ENCODE measurements around the gene DIAPH2.

The DIAPH2 gene

GRCh38 chrX:97252111-97252510 is 567.5 kb downstream of the DIAPH2 start:
- no peak for ATAC-seq
- TF ChIP-seq ISL1 (CRISPR knock-in tag; IDR thresholded peaks at IDR 0.05): no peak
- no peak for TF ChIP-seq TCF4 (CRISPR knock-in tag; IDR thresholded peaks at IDR 0.05; ENCODE audit: borderline replicate concordance)
- TF ChIP-seq, protein P1, sequence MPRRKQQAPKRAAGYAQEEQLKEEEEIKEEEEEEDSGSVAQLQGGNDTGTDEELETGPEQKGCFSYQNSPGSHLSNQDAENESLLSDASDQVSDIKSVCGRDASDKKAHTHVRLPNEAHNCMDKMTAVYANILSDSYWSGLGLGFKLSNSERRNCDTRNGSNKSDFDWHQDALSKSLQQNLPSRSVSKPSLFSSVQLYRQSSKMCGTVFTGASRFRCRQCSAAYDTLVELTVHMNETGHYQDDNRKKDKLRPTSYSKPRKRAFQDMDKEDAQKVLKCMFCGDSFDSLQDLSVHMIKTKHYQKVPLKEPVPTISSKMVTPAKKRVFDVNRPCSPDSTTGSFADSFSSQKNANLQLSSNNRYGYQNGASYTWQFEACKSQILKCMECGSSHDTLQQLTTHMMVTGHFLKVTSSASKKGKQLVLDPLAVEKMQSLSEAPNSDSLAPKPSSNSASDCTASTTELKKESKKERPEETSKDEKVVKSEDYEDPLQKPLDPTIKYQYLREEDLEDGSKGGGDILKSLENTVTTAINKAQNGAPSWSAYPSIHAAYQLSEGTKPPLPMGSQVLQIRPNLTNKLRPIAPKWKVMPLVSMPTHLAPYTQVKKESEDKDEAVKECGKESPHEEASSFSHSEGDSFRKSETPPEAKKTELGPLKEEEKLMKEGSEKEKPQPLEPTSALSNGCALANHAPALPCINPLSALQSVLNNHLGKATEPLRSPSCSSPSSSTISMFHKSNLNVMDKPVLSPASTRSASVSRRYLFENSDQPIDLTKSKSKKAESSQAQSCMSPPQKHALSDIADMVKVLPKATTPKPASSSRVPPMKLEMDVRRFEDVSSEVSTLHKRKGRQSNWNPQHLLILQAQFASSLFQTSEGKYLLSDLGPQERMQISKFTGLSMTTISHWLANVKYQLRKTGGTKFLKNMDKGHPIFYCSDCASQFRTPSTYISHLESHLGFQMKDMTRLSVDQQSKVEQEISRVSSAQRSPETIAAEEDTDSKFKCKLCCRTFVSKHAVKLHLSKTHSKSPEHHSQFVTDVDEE (CRISPR knock-in tag; IDR thresholded peaks at IDR 0.05): no peak

GRCh38 chrX:97260679-97261078 is 576.0 kb downstream of the DIAPH2 start:
- ATAC-seq: no peak
- no peak for TF ChIP-seq TCF4 (CRISPR knock-in tag; IDR thresholded peaks at IDR 0.05; ENCODE audit: borderline replicate concordance)

DNA sequence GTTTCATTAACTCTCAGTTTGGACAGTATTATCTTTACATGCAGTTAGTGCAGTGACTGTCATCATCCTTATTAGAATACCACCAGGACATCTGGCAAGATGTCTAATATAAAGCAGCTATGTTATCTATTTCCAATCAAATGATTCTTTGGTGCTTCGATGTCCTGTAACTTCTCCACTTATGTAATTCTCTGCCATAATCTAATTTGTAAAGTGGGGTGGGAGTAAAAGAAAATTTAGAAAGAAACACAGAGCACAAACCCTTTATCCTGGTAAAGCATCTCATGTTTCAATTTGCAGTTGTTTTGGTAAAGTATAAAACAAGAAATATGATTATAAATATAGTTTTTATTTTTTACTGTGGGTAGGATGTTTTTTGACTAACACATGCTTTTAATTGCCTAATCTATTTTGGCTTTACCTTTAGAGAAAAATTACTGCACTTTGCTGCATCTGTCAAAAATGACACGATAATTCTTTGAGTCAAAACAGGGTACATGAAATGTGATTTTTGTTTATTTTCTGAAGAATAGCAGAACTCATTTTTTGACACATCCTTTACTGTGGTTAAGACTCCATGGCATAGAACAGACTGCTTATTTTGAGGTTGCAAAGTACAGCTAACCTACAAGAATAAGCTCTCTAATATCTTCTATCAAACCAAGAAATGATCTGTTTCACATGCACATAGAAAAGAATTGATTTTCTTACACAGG is 581.9 kb downstream of the DIAPH2 start:
- TF ChIP-seq POU6F1 (CRISPR knock-in tag; IDR thresholded peaks at IDR 0.05; ENCODE audit: borderline replicate concordance, low read depth) (no peak), GLIS3 (CRISPR knock-in tag; IDR thresholded peaks at IDR 0.05) (no peak), CSDC2 (CRISPR knock-in tag; IDR thresholded peaks at IDR 0.05) (no peak), BACH2 (CRISPR knock-in tag; IDR thresholded peaks at IDR 0.05; ENCODE audit: borderline replicate concordance) (no peak), OSR1 (CRISPR knock-in tag; IDR thresholded peaks at IDR 0.05) (no peak), ZFP30 (CRISPR knock-in tag; IDR thresholded peaks at IDR 0.05) (no peak), ARNTL (CRISPR knock-in tag; IDR thresholded peaks at IDR 0.05; ENCODE audit: borderline replicate concordance, low read depth) (no peak), ESRRG (CRISPR knock-in tag; IDR thresholded peaks at IDR 0.05) (no peak), SNAI2 (CRISPR knock-in tag; IDR thresholded peaks at IDR 0.05) (no peak), ZC3H10 (CRISPR knock-in tag; IDR thresholded peaks at IDR 0.05) (no peak), ZNF565 (CRISPR knock-in tag; conservative IDR thresholded peaks at IDR 0.05; ENCODE audit: low read depth) (no peak), CSRNP3 (CRISPR knock-in tag; IDR thresholded peaks at IDR 0.05) (no peak), PATZ1 (CRISPR knock-in tag; IDR thresholded peaks at IDR 0.05; ENCODE audit: borderline replicate concordance) (peak; percentile 75; the same call in 1 of the 2 replicates), ZFP3 (CRISPR knock-in tag; IDR thresholded peaks at IDR 0.05) (no peak), ZNF70 (CRISPR knock-in tag; IDR thresholded peaks at IDR 0.05) (no peak), RARB (CRISPR knock-in tag; IDR thresholded peaks at IDR 0.05) (peak; percentile 63; the same call in 1 of the 2 replicates), ZNF8 (CRISPR knock-in tag; IDR thresholded peaks at IDR 0.05) (no peak), PPARA (CRISPR knock-in tag; IDR thresholded peaks at IDR 0.05; ENCODE audit: borderline replicate concordance) (no peak), TCF4 (CRISPR knock-in tag; IDR thresholded peaks at IDR 0.05; ENCODE audit: borderline replicate concordance) (peak; percentile 81), ISL1 (CRISPR knock-in tag; IDR thresholded peaks at IDR 0.05) (peak; percentile 78), TOX (CRISPR knock-in tag; IDR thresholded peaks at IDR 0.05; ENCODE audit: borderline replicate concordance) (peak; percentile 87)
- TF ChIP-seq, protein P1 (CRISPR knock-in tag; IDR thresholded peaks at IDR 0.05): peak; percentile 31; the same call in 1 of the 2 replicates
- TF ChIP-seq, protein P2, sequence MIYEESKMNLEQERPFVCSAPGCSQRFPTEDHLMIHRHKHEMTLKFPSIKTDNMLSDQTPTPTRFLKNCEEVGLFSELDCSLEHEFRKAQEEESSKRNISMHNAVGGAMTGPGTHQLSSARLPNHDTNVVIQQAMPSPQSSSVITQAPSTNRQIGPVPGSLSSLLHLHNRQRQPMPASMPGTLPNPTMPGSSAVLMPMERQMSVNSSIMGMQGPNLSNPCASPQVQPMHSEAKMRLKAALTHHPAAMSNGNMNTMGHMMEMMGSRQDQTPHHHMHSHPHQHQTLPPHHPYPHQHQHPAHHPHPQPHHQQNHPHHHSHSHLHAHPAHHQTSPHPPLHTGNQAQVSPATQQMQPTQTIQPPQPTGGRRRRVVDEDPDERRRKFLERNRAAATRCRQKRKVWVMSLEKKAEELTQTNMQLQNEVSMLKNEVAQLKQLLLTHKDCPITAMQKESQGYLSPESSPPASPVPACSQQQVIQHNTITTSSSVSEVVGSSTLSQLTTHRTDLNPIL (CRISPR knock-in tag; IDR thresholded peaks at IDR 0.05; ENCODE audit: low read depth): no peak
- peak; percentile 85 for ATAC-seq
